Muscle of leg (tissue), 11 donors: ENCODE data around the gene CASKIN1. TPM values are rescaled to one million over a fixed set of nuclear protein-coding genes. Genes with fewer than 3 reads are reported as not detected.

Experiments used
- DNase-seq: peaks from one replicate; pipeline ENCODE4 v3.0.0; 2013
- H3K27ac ChIP-seq: one replicate; pipeline ENCODE4 v1.5.1; 2013; ENCODE audit warnings: mild to moderate bottlenecking, low read length, control low read depth
- H3K27me3 ChIP-seq: one replicate; pipeline ENCODE4 v1.6.1; 2013; ENCODE audit warnings: low read length; ENCODE audit not compliant: control insufficient read depth, insufficient read depth
- H3K36me3 ChIP-seq: one replicate; pipeline ENCODE4 v1.6.1; 2013; ENCODE audit warnings: low read length; ENCODE audit not compliant: control insufficient read depth, insufficient read depth
- H3K4me1 ChIP-seq: one replicate; pipeline ENCODE4 v1.6.1; 2013; ENCODE audit warnings: low read length; ENCODE audit not compliant: control insufficient read depth, insufficient read depth
- H3K4me3 ChIP-seq: one replicate; pipeline ENCODE4 v1.5.1; 2013; ENCODE audit warnings: low read length, control low read depth
- H3K9me3 ChIP-seq: replicated peaks from 2 replicates; pipeline ENCODE4 v1.6.1; 2013; ENCODE audit warnings: low read depth, low read length; ENCODE audit not compliant: control insufficient read depth
- WGBS: methylation state at CpG from one replicate; pipeline ENCODE4 v1.1.5; 2013; ENCODE audit warnings: missing lambda C conversion rate; ENCODE audit not compliant: insufficient coverage; 5-methylcytosine and 5-hydroxymethylcytosine counted together
- polyA plus RNA-seq, 8 donors: library from polyadenylated mRNA; unstranded; fragments of 120-200 nt; gene quantifications; one replicate each; pipeline versions ENCODE4 v1.2.1 to v1.2.3, GENCODE V29; 2013; ENCODE audit warnings: inconsistent platforms in 1 of 8, low replicate concordance in 1 of 8; ENCODE audit not compliant: insufficient read length in 8 of 8, insufficient read depth in 1 of 8
- total RNA-seq: library from RNA; stranded (reverse); fragments of 120-200 nt; gene quantifications from one replicate; pipeline ENCODE4 v1.2.4, GENCODE V29; 2013

CASKIN1 gene
- total and polyA plus RNA-seq, 9 donors = 0.75 to 2.4 (median 1.8) TPM

DNA sequence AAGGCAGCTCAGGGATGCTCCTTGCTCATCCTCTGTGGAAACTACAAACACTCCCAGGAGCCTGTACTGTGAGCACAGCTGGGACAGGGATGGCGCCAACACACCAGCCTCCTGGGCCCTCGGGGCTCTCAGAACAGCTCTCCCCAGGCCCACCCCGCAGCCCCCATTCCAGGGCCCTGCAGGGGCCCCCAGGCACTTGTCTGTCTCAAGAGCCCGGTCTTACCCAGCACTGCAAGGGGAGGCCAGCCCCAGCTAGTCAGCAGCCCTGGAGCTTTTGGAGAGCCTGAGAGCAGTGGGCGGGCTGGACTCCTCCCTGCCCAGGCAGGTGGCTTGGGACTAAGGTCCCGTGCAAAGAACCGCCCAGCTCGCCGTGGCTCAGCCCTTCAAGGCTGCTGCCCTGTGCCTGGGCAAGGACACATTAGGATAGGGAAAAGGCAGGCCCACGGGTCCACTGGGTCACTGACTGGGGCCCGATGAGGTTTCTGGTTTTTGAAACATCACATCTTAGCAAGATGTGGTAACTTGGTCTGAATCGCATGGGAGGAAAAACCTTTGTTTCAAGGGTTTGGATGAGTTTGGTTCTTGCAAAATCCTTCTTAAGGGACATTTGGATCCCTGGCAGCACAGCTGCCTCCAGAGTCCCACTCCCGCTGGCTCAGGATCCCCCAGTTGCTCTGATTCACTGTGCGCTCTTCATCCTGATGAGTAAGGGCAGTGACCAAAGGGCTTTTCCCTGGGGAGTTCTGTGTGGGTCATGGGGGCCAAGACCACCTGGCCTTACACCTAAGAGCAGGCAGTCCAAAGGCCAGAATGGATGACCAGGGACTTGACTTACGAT is 42.7 kb upstream of the CASKIN1 start:
- peaks cover 22% of the 10 kb centered on the region for H3K4me1 ChIP-seq
- peaks cover 37% of the 10 kb centered on the region for H3K27me3 ChIP-seq
- DNase-seq = no peak
- H3K36me3 ChIP-seq = peaks cover 59% of the 10 kb centered on the region
- no peak overlapping the region for H3K27ac ChIP-seq
- 66% methylated on average over 12 of the region's 15 CpGs for WGBS
- no peak overlapping the region for H3K4me3 ChIP-seq
- H3K9me3 ChIP-seq = no peaks in the 10 kb centered on the region

- Histone ChIP-seq H3K36me3 (peaks cover 59% of the 10 kb centered on the region), H3K9me3 (no peaks in the 10 kb centered on the region), H3K4me3 (no peak overlapping the region), H3K27me3 (peaks cover 37% of the 10 kb centered on the region), H3K4me1 (peaks cover 22% of the 10 kb centered on the region), H3K27ac (no peak overlapping the region)
- 51% methylated on average over 18 of the region's 18 CpGs for WGBS
- no peak for DNase-seq
Observed at GRCh38 chr16:2238150-2238837, 41.9 kb upstream of the CASKIN1 start.

- H3K36me3 ChIP-seq = peaks cover 59% of the 10 kb centered on the region
- no peak overlapping the region for H3K4me3 ChIP-seq
- WGBS = 10% methylated on average over 65 of the region's 65 CpGs
- H3K27ac ChIP-seq = no peak overlapping the region
- H3K9me3 ChIP-seq = no peaks in the 10 kb centered on the region
- peaks cover 22% of the 10 kb centered on the region for H3K4me1 ChIP-seq
- DNase-seq = no peak
- H3K27me3 ChIP-seq = peaks cover 37% of the 10 kb centered on the region
Observed at GRCh38 chr16:2237493-2238149, 41.2 kb upstream of the CASKIN1 start.

DNA sequence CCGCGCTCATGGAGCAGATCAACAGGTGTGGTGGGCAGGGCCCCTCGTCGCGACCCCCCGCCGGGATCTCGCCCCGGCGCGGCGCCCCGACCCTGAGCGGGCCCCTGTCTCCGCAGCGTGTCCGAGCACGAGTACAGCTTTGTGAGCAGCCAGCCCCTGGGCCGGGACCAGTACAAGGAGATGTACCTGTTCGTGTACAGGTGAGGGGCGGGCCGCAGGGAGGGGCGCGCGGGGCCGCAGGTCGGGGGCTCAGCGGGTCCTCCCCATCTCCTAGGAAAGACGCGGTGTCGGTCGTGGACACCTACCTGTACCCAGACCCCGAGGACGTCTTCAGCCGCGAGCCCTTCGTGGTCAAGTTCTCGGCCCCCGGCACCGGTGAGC is 40.7 kb upstream of the CASKIN1 start:
- peak overlapping the region; percentile 10 for H3K4me3 ChIP-seq
- 2% methylated on average over 37 of the region's 40 CpGs for WGBS
- H3K36me3 ChIP-seq = peaks cover 59% of the 10 kb centered on the region
- DNase-seq = no peak
- peaks cover 37% of the 10 kb centered on the region for H3K27me3 ChIP-seq
- H3K9me3 ChIP-seq = no peaks in the 10 kb centered on the region
- peaks cover 22% of the 10 kb centered on the region for H3K4me1 ChIP-seq
- no peak overlapping the region for H3K27ac ChIP-seq

- peak; percentile 49 for DNase-seq
- Histone ChIP-seq H3K9me3 (no peaks in the 10 kb centered on the region), H3K27me3 (peaks cover 37% of the 10 kb centered on the region), H3K4me1 (peaks cover 22% of the 10 kb centered on the region), H3K36me3 (peaks cover 64% of the 10 kb centered on the region), H3K4me3 (peak within 1 kb of the TSS; percentile 10), H3K27ac (no peak within 1 kb of the TSS)
- WGBS = 4% methylated on average over 63 of the region's 64 CpGs
Observed at GRCh38 chr16:2236337-2237101, 40.1 kb upstream of the CASKIN1 start, which contains the start of gene DNASE1L2. Gene DNASE1L2, plus strand, starts transcription at chr16:2236444. Its CDS starts 373 bp downstream, at chr16:2236817.

- 82% methylated on average over 15 of the region's 19 CpGs for WGBS
- Histone ChIP-seq H3K36me3 (peaks cover 63% of the 10 kb centered on the region), H3K4me3 (no peak overlapping the region), H3K27ac (no peak overlapping the region), H3K27me3 (peaks cover 37% of the 10 kb centered on the region), H3K9me3 (no peaks in the 10 kb centered on the region), H3K4me1 (peaks cover 22% of the 10 kb centered on the region)
- no peak for DNase-seq
Observed at GRCh38 chr16:2235695-2236336, 39.4 kb upstream of the CASKIN1 start.

DNA sequence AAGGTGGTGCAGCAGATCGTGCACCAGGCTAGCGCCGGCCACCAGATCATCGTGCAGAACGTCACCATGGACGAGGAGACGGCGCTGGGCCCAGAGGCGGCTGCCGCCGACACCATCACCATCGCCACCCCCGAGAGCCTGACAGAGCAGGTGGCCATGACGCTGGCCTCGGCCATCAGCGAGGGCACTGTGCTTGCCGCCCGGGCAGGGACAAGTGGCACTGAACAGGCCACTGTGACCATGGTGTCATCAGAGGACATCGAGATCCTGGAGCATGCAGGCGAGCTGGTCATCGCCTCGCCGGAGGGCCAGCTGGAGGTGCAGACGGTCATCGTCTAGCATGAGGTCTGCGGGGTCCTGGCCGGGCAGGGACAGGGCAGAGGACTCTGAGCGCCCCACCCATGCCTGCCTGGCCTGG is 38.8 kb upstream of the CASKIN1 start:
- Histone ChIP-seq H3K27me3 (peaks cover 37% of the 10 kb centered on the region), H3K36me3 (peaks cover 64% of the 10 kb centered on the region)
- 91% methylated on average over 28 of the region's 28 CpGs for WGBS

GRCh38 chr16:2234813-2235170 is 38.4 kb upstream of the CASKIN1 start:
- H3K9me3 ChIP-seq = no peaks in the 10 kb centered on the region
- H3K27ac ChIP-seq = no peak overlapping the region
- no peak overlapping the region for H3K4me3 ChIP-seq
- WGBS = 91% methylated on average over 17 of the region's 18 CpGs
- H3K27me3 ChIP-seq = peaks cover 37% of the 10 kb centered on the region
- peaks cover 22% of the 10 kb centered on the region for H3K4me1 ChIP-seq
- peaks cover 67% of the 10 kb centered on the region for H3K36me3 ChIP-seq
- DNase-seq = no peak

More for the DNA sequence above, 38.8 kb upstream of the CASKIN1 start:
- DNase-seq = no peak
- peaks cover 22% of the 10 kb centered on the region for H3K4me1 ChIP-seq
- no peak overlapping the region for H3K27ac ChIP-seq
- H3K4me3 ChIP-seq = no peak overlapping the region
- no peaks in the 10 kb centered on the region for H3K9me3 ChIP-seq
